ENCODE measurements around the gene PSMG3.

Gene PSMG3

GRCh38 chr7:1569833-1570632, at the start of gene PSMG3:
TSS of gene PSMG3 (minus strand) at chr7:1570032. CDS start at chr7:1569339, 693 bp downstream.
- DNase-seq, result peak; percentile 71

GRCh38 chr7:1618475-1618874, 48.6 kb upstream of the PSMG3 start:
- no peak for DNase-seq

GRCh38 chr7:1617957-1618356, 48.1 kb upstream of the PSMG3 start:
- no peak for DNase-seq

GRCh38 chr7:1616741-1617140, 46.9 kb upstream of the PSMG3 start:
- no peak for DNase-seq

- DNase-seq, result no peak
These were observed 41.9 kb upstream of the PSMG3 start for GRCh38 chr7:1611708-1612241.

- DNase-seq, result no peak
These were observed 41.0 kb upstream of the PSMG3 start for GRCh38 chr7:1610678-1611302.

GRCh38 chr7:1610013-1610677, 40.3 kb upstream of the PSMG3 start:
- DNase-seq, result no peak

GRCh38 chr7:1609023-1609422, 39.2 kb upstream of the PSMG3 start:
- DNase-seq, result no peak

GRCh38 chr7:1608318-1608717, 38.5 kb upstream of the PSMG3 start:
- DNase-seq, result no peak

GRCh38 chr7:1607696-1608095, 37.9 kb upstream of the PSMG3 start:
- no peak for DNase-seq

- DNase-seq, result no peak
These were observed 37.2 kb upstream of the PSMG3 start for GRCh38 chr7:1607001-1607400.

- DNase-seq, result no peak
These were observed 34.6 kb upstream of the PSMG3 start for GRCh38 chr7:1604383-1604782.

- no peak for DNase-seq
These were observed 33.8 kb upstream of the PSMG3 start for GRCh38 chr7:1603346-1604225.

GRCh38 chr7:1602386-1602785, 32.6 kb upstream of the PSMG3 start:
- DNase-seq, result no peak

GRCh38 chr7:1601956-1602355, 32.1 kb upstream of the PSMG3 start:
- DNase-seq, result no peak

GRCh38 chr7:1599640-1600395, 30.0 kb upstream of the PSMG3 start:
- DNase-seq, result no peak

- no peak for DNase-seq
These were observed 29.3 kb upstream of the PSMG3 start for GRCh38 chr7:1598961-1599639.

- DNase-seq, result no peak
These were observed 28.5 kb upstream of the PSMG3 start for GRCh38 chr7:1598286-1598685.

- DNase-seq, result no peak
These were observed 28.0 kb upstream of the PSMG3 start for GRCh38 chr7:1597791-1598190.

GRCh38 chr7:1597066-1597760, 27.4 kb upstream of the PSMG3 start:
- no peak for DNase-seq
